ENCODE measurements around the gene LRRN4CL. TPM values are rescaled to one million over a fixed set of nuclear protein-coding genes. Genes with fewer than 3 reads are reported as not detected.

LRRN4CL gene
- total and polyA plus RNA-seq, 9 of the 15 experiments (the other 6 are each of a cell fraction or from before 2014, with no cell fraction given): 0.03 to 0.11 (median 0.05) TPM; not detected in 4

GRCh38 chr11:62671236-62671607 lies 18.1 kb downstream of the LRRN4CL start (continued):
- TF ChIP-seq XRCC4 (IDR thresholded peaks at IDR 0.05; ENCODE audit: extremely low read depth, insufficient read depth, insufficient read length): no peak
- TF ChIP-seq ZNF408 (CRISPR knock-in tag; IDR thresholded peaks at IDR 0.05; ENCODE audit: low read depth): no peak
- TF ChIP-seq ELF2 (CRISPR knock-in tag; IDR thresholded peaks at IDR 0.05): no peak
- no peak for TF ChIP-seq THRAP3 (IDR thresholded peaks at IDR 0.05; ENCODE audit: borderline replicate concordance)
- no peak for TF ChIP-seq ZNF12 (CRISPR knock-in tag; IDR thresholded peaks at IDR 0.05)
- peak; percentile 68 for TF ChIP-seq POLR2B (IDR thresholded peaks at IDR 0.05; ENCODE audit: low read depth, partially characterized antibody)
- peak; percentile 12; the same call in 1 of the 2 replicates for TF ChIP-seq NKRF (IDR thresholded peaks at IDR 0.05; ENCODE audit: borderline replicate concordance)
- no peak for TF ChIP-seq ZKSCAN8 (CRISPR knock-in tag; IDR thresholded peaks at IDR 0.05)
- no peak for TF ChIP-seq SAFB (IDR thresholded peaks at IDR 0.05; ENCODE audit: borderline replicate concordance, low read depth, low read length)
- no peak for TF ChIP-seq DNMT1 (IDR thresholded peaks at IDR 0.05)
- TF ChIP-seq TOE1 (IDR thresholded peaks at IDR 0.05; ENCODE audit: borderline replicate concordance): peak; percentile 13
- TF ChIP-seq TOE1 (CRISPR knock-in tag; IDR thresholded peaks at IDR 0.05; ENCODE audit: borderline replicate concordance, low read depth): no peak
- peak; percentile 78 for TF ChIP-seq ZNF766 (CRISPR knock-in tag; conservative IDR thresholded peaks at IDR 0.05)
- no peak for TF ChIP-seq SP2 (IDR thresholded peaks at IDR 0.05; ENCODE audit: extremely low read depth, low read depth, low read length, poor library complexity, severe bottlenecking)
- no peak for TF ChIP-seq ESRRA (IDR thresholded peaks at IDR 0.05; ENCODE audit: borderline replicate concordance, low read depth)
- no peak for TF ChIP-seq CEBPB (tag; IDR thresholded peaks at IDR 0.05)
- TF ChIP-seq ZNF395 (CRISPR knock-in tag; IDR thresholded peaks at IDR 0.05): no peak
- no peak for TF ChIP-seq GMEB1 (CRISPR knock-in tag; IDR thresholded peaks at IDR 0.05)
- TF ChIP-seq NFIC (IDR thresholded peaks at IDR 0.05): no peak
- no peak for TF ChIP-seq ETV1 (tag; conservative IDR thresholded peaks at IDR 0.05; ENCODE audit: low read depth)
- no peak for TF ChIP-seq ZBED1 (IDR thresholded peaks at IDR 0.05)
- no peak for TF ChIP-seq ZNF140 (CRISPR knock-in tag; IDR thresholded peaks at IDR 0.05)
- peak; percentile 80 for TF ChIP-seq TAF7 (tag; IDR thresholded peaks at IDR 0.05)
- no peak for TF ChIP-seq XRCC5 (IDR thresholded peaks at IDR 0.05; ENCODE audit: low read depth, low read length)
- no peak; the same call in 1 of the 2 replicates for TF ChIP-seq MYBL2 (IDR thresholded peaks at IDR 0.05; ENCODE audit: low read depth)
- no peak for TF ChIP-seq MYBL2 (CRISPR knock-in tag; IDR thresholded peaks at IDR 0.05; ENCODE audit: borderline replicate concordance)
- no peak for TF ChIP-seq SNRNP70 (optimal IDR thresholded peaks at IDR 0.05; ENCODE audit: low read depth, low read length)
- TF ChIP-seq ZNF41 (CRISPR knock-in tag; conservative IDR thresholded peaks at IDR 0.05): no peak

Data from K562 (cell line).